Pancreas (tissue), 10 donors: ENCODE data around the gene THSD4. TPM values are rescaled to one million over a fixed set of nuclear protein-coding genes. Genes with fewer than 3 reads are reported as not detected.
A peak's percentile ranks its signal among the peaks of the same experiment; 100 is the strongest.

Experiments
- ATAC-seq, 4 donors: fragments of 200-7000 bp; cut with Tn5 transposase; one replicate each; pipeline versions ENCODE4 v1.8.0 to v1.9.1; 2020; ENCODE audit warnings: mild to moderate bottlenecking in 4 of 4, moderate library complexity in 4 of 4
- DNase-seq, 6 donors: peaks; one replicate each; pipeline ENCODE4 v3.0.0-alpha.2; 2020
- FAIRE-seq: peaks from 2 replicates; lab custom pipeline; 2012; peaks lifted over from hg19 to GRCh38; lab: Jason Lieb, UNC
- H3K27ac ChIP-seq, 4 donors: fragments of 200-600 bp; sonication (generic); 1 replicate in 3 of 4; 2 replicates in 1 of 4; pipeline versions ENCODE4 v1.5.0 to v1.8.0; 2020
- H3K27me3 ChIP-seq, 4 donors: fragments of 200-600 bp; one replicate each; pipeline ENCODE4 v1.8.0; 2021
- H3K36me3 ChIP-seq, 3 donors: fragments of 200-600 bp; sonication (generic) in 1 of 3; one replicate each; pipeline versions ENCODE4 v1.5.0 to v1.8.0; 2020 to 2021
- H3K4me1 ChIP-seq, 3 donors: fragments of 200-600 bp; one replicate each; pipeline ENCODE4 v1.8.0; 2021
- H3K4me3 ChIP-seq, 4 donors: fragments of 200-600 bp; sonication (generic) in 2 of 4; one replicate each; pipeline versions ENCODE4 v1.5.0 to v1.8.0; 2020 to 2021
- H3K9me3 ChIP-seq, 4 donors: fragments of 200-600 bp; one replicate each; pipeline ENCODE4 v1.8.0; 2021
- WGBS, 2 donors: extraction: QIAGEN DNeasy Blood & Tissue Kit; methylation state at CpG; one replicate each; pipeline ENCODE4 v1.1.7; 2013; 5-methylcytosine and 5-hydroxymethylcytosine counted together
- intact Hi-C, 3 donors: fragments of 100-400 bp; cut with DNase I; formaldehyde crosslinking; loops; one replicate each; pipeline versions ENCODE4 v1.11.1 to v1.14.2; 2022
- polyA plus RNA-seq, 2 donors: library from polyadenylated mRNA; stranded (reverse); fragments of 200-250 nt; gene quantifications; one replicate each; pipeline ENCODE4 v1.2.3, GENCODE V29; 2013
- total RNA-seq, 6 donors: library from RNA; stranded (reverse); fragmentation: NEBNext Ultra II Directional in 4 of 6; extraction: Animal tissue kit (Norgen Biotek cat#: 25700) in 4 of 6; gene quantifications; one replicate each; pipeline versions ENCODE4 v1.2.1 to v1.2.4, GENCODE V29; 2021 to 2023
- TF ChIP-seq, protein P1 (sequence below), 4 donors: fragments of 200-600 bp; sonication (generic) in 3 of 4; IDR thresholded peaks; one replicate each; pipeline versions ENCODE4 v1.5.0 to v1.8.0; 2021; ENCODE audit warnings: antibody characterized with exemption in 4 of 4
- donor health status: healthy with polysubstance abuse.
- donor health status: DM: no; HTN: no; CAD: no; lungs with moderate emphysema.
- donor health status: DM: no; HTN: no; CAD: no.
- donor health status: control.
- donor health status: control.
- donor health status: Bipolar disorder and iron deficiency.
- donor health status: DM: yes; HTN: yes; CAD: no.
- donor health status: DM: no; HTN: no; CAD: no.
- donor health status: DM: no; HTN: no; CAD: no.
- donor health status: DM: yes; HTN: yes; CAD: no.

Gene THSD4
- total and polyA plus RNA-seq, 8 donors = 6.0 to 17.8 (median 13.3) TPM

DNA sequence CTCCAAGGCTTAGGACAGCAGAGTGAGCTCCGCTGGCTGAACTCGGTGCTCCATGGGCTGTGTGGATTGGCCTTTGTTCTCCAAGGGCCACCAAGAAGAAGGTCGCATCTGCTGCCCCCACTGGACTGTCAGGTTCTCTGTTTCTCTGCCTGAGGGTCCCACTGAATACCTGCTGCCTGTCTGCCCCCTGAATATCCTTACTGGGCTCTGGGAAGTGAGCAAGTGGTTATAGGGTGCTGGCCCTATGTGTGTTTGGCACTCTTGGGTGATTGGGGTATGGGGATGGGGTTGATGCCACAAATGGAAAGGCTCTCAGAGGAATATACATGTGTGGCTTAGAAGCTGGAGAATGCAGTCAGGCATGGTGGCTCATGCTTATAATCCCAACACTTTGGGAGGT lies 82.3 kb downstream of the THSD4 start:
- 78 to 85% methylated on average over 3 of the region's 3 CpGs for WGBS, 2 donors
- no peaks in the 10 kb centered on the region for H3K4me1 ChIP-seq
- no peaks in the 10 kb centered on the region for H3K9me3 ChIP-seq
- TF ChIP-seq, protein P1, sequence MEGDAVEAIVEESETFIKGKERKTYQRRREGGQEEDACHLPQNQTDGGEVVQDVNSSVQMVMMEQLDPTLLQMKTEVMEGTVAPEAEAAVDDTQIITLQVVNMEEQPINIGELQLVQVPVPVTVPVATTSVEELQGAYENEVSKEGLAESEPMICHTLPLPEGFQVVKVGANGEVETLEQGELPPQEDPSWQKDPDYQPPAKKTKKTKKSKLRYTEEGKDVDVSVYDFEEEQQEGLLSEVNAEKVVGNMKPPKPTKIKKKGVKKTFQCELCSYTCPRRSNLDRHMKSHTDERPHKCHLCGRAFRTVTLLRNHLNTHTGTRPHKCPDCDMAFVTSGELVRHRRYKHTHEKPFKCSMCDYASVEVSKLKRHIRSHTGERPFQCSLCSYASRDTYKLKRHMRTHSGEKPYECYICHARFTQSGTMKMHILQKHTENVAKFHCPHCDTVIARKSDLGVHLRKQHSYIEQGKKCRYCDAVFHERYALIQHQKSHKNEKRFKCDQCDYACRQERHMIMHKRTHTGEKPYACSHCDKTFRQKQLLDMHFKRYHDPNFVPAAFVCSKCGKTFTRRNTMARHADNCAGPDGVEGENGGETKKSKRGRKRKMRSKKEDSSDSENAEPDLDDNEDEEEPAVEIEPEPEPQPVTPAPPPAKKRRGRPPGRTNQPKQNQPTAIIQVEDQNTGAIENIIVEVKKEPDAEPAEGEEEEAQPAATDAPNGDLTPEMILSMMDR (IDR thresholded peaks at IDR 0.05) = no peak
- ATAC-seq (no peak), FAIRE-seq (no peak), DNase-seq (no peak)
- H3K27me3 ChIP-seq = no peaks in the 10 kb centered on the region
- H3K36me3 ChIP-seq = no peaks in the 10 kb centered on the region
- H3K4me3 ChIP-seq = no peak overlapping the region
- H3K27ac ChIP-seq = no peak overlapping the region
- intact Hi-C loops = no loop called here

DNA sequence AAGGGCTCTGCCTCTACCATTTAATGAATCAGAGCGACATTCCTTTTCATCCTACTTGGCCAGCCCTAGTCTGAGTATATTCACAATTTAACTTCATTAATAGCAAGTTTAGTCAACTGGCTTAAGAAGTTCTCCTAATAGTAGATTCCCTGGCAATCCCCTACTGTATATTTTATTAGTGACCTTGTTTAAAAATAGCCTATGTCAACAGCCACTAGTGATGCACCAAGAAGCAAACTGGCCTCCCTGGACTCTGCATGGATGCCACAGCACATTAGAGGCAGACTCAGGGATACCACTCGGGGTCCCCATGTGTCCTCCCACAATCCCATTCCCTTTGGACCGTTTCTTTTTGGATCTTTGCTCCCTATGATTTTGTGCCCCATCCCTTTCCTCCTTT lies 83.6 kb downstream of the THSD4 start:
- intact Hi-C loops = no loop called here
- FAIRE-seq = no peak

DNA sequence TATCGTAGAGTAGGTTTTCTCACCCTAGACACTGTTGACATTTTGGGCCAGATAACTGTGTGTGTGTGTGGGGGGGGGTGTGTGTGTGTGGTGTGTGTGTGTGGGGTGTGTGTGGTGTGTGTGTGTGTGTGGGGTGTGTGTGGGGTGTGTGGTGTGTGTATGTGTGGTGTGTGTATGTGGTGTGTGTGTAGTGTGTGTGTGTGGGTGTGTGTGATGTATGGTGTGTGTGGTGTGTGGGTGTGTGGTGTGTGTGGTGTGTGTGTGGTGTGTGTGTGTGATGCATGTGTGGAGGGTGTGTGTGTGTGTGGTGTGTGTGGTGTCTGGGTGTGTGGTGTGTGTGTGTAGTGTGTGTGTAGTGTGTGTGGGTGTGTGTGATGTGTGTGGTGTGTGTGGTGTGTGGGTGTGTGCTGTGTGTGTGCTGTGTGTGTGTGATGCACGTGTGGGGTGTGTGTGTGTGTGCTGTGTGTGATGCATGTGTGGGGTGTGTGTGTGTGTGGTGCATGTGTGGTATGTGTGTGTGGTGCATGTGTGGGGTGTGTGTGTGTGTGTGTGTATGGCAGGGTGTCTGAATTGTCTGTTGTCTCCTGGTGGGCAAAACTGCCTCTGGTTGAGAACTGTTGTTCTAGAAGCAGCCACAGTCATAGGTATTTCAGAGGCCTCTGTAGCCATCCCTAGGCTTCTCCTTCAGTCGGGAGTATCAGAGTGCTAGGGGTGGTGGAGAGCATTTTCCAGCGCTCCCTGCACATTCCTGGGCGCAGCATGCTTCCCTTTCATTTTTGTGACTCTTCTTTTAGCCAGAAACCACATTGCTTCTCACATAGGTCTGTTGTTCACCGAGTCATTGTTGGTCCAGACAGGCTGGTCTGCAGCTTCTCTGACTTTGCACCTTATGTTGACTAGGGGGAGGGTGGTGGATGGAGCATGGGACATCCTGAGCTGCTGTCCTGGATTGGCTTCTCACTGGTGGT lies 84.4 kb downstream of the THSD4 start:
- WGBS, 2 donors = 61 to 67% methylated on average over 6 of the region's 6 CpGs

More for the DNA sequence above, 83.6 kb downstream of the THSD4 start:
- H3K4me3 ChIP-seq = no peak overlapping the region
- H3K27ac ChIP-seq = no peak overlapping the region
- no peaks in the 10 kb centered on the region for H3K27me3 ChIP-seq
- TF ChIP-seq, protein P1 (IDR thresholded peaks at IDR 0.05) = no peak
- no peaks in the 10 kb centered on the region for H3K9me3 ChIP-seq
- no peaks in the 10 kb centered on the region for H3K36me3 ChIP-seq
- DNase-seq (no peak), ATAC-seq (no peak)
- WGBS, 2 donors = 53 to 71% methylated on average over 3 of the region's 3 CpGs
- H3K4me1 ChIP-seq = no peaks in the 10 kb centered on the region

DNA sequence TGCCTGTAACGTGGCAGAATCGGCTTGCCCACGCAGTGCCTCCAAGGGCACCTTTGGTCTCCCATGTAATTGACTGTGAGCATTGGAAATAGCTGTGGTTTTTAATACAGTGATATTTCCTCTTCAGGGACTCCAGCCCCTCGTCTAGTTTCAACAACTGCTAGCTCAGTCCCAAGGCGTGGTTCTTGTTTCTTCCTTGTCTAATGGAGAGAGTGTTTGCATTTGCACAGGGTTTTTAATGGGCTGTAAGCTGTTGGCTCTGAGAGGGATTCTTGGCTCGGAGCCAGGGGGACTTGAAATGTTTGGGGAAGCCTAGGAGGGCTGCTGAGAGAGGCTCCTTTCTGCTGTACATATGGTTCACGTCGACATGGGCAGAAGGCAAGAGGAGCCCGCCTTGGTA lies 86.2 kb downstream of the THSD4 start:
- no peak for FAIRE-seq
- DNase-seq = no peak
- H3K27ac ChIP-seq = no peak overlapping the region
- ATAC-seq = peak in 2 of 4 donors; percentile 25
- H3K36me3 ChIP-seq = no peaks in the 10 kb centered on the region
- WGBS, 2 donors = 70 to 75% methylated on average over 9 of the region's 9 CpGs
- H3K4me3 ChIP-seq = no peak overlapping the region
- TF ChIP-seq, protein P1 (IDR thresholded peaks at IDR 0.05) = no peak
- H3K4me1 ChIP-seq = no peaks in the 10 kb centered on the region
- intact Hi-C loops = no loop called here
- no peaks in the 10 kb centered on the region for H3K27me3 ChIP-seq
- H3K9me3 ChIP-seq = no peaks in the 10 kb centered on the region

More for the DNA sequence above, 84.4 kb downstream of the THSD4 start:
- intact Hi-C loops = no loop called here
- Histone ChIP-seq H3K4me3 (no peak overlapping the region), H3K27me3 (no peaks in the 10 kb centered on the region), H3K9me3 (no peaks in the 10 kb centered on the region), H3K36me3 (no peaks in the 10 kb centered on the region), H3K4me1 (no peaks in the 10 kb centered on the region), H3K27ac (no peak overlapping the region)
- TF ChIP-seq, protein P1 (IDR thresholded peaks at IDR 0.05) = no peak
- no peak for FAIRE-seq
- no peak for ATAC-seq
- no peak for DNase-seq

DNA sequence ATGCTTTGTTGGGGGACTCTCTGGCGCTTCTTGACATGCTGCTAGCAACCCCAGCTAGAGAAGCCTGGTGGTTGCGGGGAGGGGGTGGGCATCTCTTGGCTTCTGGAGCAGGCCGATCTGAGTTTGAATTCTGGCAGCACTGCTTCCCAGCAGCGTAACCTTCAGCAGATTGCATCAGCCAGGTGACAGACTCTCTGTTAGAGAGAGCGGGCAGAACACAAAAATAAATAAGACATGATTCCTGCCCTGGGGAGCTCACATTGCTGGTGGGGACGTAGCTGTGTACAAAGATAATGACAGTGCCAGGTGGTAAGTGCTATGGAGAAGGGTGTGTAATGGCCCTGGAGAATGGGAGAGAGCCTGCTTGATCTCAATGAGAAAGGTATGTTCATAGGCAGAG lies 87.4 kb downstream of the THSD4 start:
- no peak overlapping the region for H3K4me3 ChIP-seq
- no peak overlapping the region for H3K27ac ChIP-seq
- ATAC-seq = peak in 1 of 4 donors; percentile 18
- TF ChIP-seq, protein P1 (IDR thresholded peaks at IDR 0.05) = no peak
- FAIRE-seq = no peak
- no peaks in the 10 kb centered on the region for H3K27me3 ChIP-seq
- 66 to 69% methylated on average over 6 of the region's 6 CpGs for WGBS, 2 donors
- no peaks in the 10 kb centered on the region for H3K9me3 ChIP-seq
- no peak for DNase-seq
- no peaks in the 10 kb centered on the region for H3K4me1 ChIP-seq
- intact Hi-C loops = no loop called here
- H3K36me3 ChIP-seq = no peaks in the 10 kb centered on the region
